HG02884 (cell line): ENCODE measurements around the gene APBA2.
"Not testable (repeated sequence)": the region's sequence is repeated elsewhere in the genome, so short reads cannot be mapped to it uniquely, and the experiment has no call there.

Experiments used
- ATAC-seq: cut with Tn5 transposase; IDR thresholded peaks from one replicate; pipeline ENCODE4 v1.9.1; 2021; ENCODE audit warnings: mild to moderate bottlenecking, moderate library complexity; ENCODE audit not compliant: unreplicated experiment

APBA2 gene

GRCh38 chr15:29031502-29032228, 145.9 kb downstream of the APBA2 start:
- ATAC-seq, result no peak

GRCh38 chr15:29032229-29032625, 146.5 kb downstream of the APBA2 start:
- ATAC-seq, result no peak

DNA sequence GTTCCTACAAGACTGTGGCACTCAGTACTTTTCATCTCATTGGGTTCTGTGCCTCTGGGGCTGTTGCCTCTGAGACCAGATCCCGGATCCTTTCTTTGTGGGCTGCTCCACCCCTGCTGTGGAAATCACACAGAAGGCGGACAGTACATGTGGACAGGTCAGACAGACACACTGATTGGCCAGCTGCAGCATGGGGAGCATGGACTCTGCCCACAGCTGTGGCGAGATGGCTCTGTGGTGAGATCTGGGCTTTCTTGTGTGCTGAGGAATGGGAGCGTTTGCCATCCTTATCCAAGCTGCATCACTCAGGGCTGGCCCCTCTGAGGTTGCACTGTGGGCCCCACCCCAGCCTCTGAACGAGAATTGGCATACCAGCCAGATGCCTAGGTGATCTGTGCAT, 147.0 kb downstream of the APBA2 start:
- ATAC-seq, result no peak

GRCh38 chr15:29034151-29034550, 148.4 kb downstream of the APBA2 start:
- ATAC-seq, result no peak

DNA sequence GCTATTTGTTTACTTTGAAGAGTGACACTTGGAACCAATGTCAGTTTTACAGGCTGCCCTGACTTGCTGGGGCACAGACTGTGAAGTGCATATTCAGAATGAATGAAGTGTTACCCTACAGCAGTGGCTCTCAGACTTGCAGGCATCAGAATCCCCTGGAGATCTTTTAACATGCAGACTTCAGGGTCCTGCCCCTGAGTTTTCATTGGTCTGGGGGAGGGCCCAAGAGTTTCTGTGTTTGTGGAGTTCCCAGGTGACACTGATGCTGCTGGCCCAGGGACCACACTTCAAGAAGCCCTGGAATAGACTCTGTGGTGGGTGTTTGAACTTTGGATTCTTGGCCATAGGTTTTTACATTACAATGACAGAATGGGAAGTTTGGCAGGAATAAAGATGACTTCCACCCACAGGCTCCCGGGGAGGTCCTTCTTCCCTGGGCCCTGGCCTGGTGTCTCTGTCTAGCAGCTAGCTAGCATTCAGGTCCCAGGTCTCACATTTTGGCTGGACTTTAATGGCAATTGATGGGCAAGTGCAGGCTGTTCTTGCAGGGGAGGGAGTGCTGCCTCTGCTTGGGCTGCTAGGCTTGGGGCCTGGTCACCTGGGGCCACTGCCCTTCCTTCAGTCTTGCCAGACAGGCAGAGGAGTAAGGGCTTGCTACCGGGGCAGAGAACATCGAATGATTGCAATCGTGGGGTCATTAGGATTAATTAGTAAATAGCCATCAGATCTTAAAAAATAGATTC, 149.0 kb downstream of the APBA2 start:
- no peak for ATAC-seq

- ATAC-seq, result no peak
Measured at GRCh38 chr15:29035336-29036285, 149.8 kb downstream of the APBA2 start.

- ATAC-seq, result no peak
Measured at GRCh38 chr15:29037997-29038705, 152.4 kb downstream of the APBA2 start.

DNA sequence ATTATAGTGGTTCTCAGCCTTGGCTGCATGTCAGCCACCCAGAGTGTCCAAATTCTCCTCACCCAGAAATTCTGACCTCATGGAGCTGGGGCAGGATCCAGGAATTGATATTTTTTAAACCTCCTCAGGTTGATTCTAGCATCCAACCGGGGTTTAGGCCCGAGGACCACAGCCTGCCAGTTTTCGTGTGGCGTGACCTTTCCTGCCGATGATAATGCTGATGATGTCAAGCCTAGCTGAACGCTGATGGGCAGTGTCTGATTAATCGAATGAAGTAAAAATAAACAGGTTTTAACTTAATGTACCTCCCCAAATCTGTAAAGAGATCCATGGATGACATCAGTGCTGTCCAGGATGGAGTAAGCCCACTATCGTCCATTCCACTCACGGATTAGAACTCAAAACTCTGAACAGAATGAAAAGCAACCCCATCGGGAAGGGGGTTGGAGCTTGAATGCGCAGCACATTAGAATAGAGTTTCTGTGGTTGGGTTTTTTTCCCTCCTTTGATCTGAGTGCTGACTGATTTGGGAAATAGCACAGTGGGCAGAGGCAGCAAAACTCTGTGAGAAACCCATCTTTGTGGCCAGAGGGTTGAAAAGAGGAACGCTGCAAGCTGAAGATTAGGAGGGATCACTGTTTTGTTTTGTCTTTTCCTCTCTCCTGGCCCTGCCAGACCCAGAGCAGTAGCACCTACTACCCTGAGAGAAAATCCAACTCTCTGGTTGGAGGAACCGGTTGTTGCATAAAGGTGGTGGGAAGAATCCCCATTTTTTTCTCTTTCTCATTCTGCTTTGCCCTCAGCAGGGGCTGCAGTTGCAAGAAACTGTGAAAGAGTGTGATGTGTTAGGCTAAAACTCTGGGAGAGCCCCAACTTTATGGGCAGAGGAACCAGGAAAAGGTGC, 153.9 kb downstream of the APBA2 start:
- ATAC-seq, result no peak

DNA sequence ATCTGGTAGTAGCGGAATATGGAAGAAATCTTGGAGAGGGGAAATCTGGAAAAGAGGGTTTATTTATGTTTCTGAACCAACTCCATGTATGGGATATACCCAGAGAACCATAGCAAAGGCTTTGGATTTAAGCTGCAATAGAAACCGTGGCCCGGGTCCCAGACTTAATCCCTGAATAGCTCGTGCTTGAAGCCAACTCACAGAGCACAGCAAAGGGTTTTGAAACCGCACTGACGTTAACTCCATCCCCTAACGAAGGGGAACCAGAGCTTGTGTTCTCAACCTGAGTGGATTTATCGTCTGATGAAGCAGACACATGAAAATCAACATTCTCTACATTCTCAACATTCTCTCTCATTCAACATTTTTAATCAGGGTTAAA, 154.6 kb downstream of the APBA2 start:
- ATAC-seq, result no peak

GRCh38 chr15:29043736-29044502, 158.1 kb downstream of the APBA2 start:
- no peak for ATAC-seq

- ATAC-seq, result no peak
Measured at GRCh38 chr15:29044503-29044901, 158.7 kb downstream of the APBA2 start.

GRCh38 chr15:29045161-29045560, 159.4 kb downstream of the APBA2 start:
- ATAC-seq, result not testable (repeated sequence)

DNA sequence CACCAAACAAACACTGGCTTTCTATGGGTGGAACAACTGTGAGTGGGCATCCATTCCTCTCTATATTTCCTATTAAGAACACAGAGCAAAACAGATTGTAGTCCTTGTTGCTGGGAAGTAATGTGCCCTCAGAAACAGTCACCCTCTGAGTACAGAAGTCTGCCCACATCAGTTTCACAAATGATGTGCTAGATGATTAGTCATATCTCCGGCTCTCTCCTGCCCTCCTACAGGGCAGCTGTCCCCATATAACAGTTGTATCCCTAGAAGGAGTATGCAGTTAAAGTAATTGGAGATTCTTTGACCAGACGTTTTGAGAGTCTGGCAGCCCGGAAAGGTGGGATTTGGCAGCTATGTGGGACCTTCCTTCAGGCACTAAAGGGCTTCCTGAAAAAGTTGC, 159.9 kb downstream of the APBA2 start:
- ATAC-seq, result no peak

GRCh38 chr15:29046281-29046810, 160.6 kb downstream of the APBA2 start:
- no peak for ATAC-seq

DNA sequence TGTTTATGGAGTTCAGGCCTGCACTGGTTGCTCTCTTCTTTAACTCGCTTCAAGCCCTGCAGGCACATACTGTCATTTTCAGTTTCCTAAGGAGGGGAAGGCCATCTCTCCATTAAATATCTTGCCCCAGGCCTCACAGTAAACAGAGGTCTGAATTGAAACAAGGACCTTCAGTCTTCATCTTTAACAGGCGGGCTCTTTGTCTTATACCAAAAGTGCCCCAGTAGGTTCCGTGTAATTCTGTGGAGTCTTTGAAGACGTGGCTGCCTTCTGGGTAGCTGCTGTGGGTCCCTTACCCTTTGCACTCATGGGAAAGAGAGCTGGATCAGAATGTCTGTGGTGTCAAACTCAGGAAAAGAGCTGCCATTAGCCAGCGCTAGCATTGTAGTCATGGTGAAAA, 161.2 kb downstream of the APBA2 start:
- ATAC-seq, result no peak

DNA sequence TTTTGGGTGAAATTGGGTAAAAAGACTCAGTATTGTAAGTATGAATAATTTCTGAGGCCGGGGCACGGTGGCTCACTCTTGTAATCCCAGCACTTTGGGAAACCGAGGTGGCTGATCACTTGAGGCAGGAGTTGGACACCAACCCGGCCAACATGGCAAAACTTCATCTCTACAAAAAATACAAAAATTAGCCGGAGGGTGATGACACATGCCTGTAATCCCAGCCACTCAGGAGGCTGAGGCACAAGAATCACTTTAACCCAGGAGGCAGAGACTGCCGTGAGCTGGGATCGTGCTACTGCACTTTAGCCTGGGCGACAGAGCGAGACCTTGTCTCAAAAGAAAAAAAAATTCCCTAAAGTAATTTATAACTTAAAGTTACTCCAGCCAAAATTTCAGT, 162.2 kb downstream of the APBA2 start:
- no peak for ATAC-seq

- ATAC-seq, result no peak
Measured at GRCh38 chr15:29050870-29051269, 165.1 kb downstream of the APBA2 start.

DNA sequence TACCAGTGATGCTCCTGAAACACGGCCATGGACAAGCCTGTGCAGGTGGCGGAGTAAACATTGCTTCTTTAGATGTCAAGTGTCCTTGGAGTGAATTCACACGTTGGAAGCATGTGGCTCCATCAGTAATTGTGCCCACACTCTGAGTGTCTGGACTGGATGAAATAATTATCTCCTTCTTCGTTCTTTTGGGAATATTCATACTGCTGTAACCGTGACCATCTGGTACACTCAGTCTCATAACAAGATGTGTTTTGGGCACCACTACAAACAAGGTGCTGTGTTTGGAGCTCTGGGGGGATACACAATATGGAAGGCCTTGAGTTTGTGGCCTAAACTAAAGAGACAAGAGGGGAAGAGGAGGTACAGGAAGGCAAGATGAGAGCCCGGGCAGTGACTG, 165.6 kb downstream of the APBA2 start:
- ATAC-seq, result no peak

DNA sequence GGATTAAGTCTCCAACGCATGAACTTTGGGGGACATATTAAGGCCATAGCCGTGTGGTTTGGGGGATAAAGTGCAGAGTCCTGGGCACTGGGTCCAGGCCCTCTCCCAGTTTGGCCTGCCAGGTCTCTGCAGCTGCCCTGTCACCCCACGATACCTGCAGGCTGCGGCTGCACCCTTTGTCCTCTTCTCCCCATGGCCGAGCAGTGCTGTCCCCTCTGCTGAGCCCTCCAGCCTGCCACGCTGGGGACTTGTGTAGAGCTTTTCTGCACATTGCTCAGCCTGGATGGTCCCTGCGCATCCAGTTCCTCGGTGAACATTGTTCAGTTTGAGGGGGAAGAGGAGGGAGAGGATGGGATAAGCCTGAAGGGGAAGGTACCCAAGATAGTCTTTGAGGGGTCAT, 167.2 kb downstream of the APBA2 start:
- ATAC-seq, result no peak
